Mammary microvascular endothelial cell (primary cell): ENCODE data around the gene TUBGCP5. TPM values are rescaled to one million over a fixed set of nuclear protein-coding genes. Genes with fewer than 3 reads are reported as not detected.

ENCODE experiments used
- total RNA-seq: library from RNA; depleted of rRNA; stranded (reverse); fragments of >200 nt; gene quantifications from 2 replicates; pipeline ENCODE4 v1.2.3, GENCODE V29; 2015

Gene TUBGCP5
- total RNA-seq = 13.9 and 15.1 TPM in 2 replicates

GRCh38 chr15:23039143-23039916 lies at the start of gene TUBGCP5:
Gene TUBGCP5, minus strand, starts transcription at chr15:23039569. Its CDS starts 26 bp downstream, at chr15:23039543.

GRCh38 chr15:22980189-22981050 lies 58.9 kb downstream of the TUBGCP5 start, which contains the start of gene CYFIP1:
Gene CYFIP1, minus strand, starts transcription at chr15:22980368. Its CDS starts 33,083 bp downstream, at chr15:22947285.

Other genes starting within 250 kb of the TUBGCP5 start
- 86.2 and 98.3 TPM in 2 replicates for gene NIPA2, start 200.9 kb downstream of the TUBGCP5 start, total RNA-seq
- gene CYFIP1, start 59.2 kb downstream of the TUBGCP5 start, total RNA-seq = 125 and 141 TPM in 2 replicates
- gene GOLGA6L1, start 97.3 kb upstream of the TUBGCP5 start, total RNA-seq = not detected in 2 replicates